ENCODE results near the gene CNTN4. TPM values are rescaled to one million over a fixed set of nuclear protein-coding genes. Genes with fewer than 3 reads are reported as not detected.

Gene CNTN4
- total RNA-seq, 2 donors from 2014 or later: 9.1 to 16.8 TPM

DNA sequence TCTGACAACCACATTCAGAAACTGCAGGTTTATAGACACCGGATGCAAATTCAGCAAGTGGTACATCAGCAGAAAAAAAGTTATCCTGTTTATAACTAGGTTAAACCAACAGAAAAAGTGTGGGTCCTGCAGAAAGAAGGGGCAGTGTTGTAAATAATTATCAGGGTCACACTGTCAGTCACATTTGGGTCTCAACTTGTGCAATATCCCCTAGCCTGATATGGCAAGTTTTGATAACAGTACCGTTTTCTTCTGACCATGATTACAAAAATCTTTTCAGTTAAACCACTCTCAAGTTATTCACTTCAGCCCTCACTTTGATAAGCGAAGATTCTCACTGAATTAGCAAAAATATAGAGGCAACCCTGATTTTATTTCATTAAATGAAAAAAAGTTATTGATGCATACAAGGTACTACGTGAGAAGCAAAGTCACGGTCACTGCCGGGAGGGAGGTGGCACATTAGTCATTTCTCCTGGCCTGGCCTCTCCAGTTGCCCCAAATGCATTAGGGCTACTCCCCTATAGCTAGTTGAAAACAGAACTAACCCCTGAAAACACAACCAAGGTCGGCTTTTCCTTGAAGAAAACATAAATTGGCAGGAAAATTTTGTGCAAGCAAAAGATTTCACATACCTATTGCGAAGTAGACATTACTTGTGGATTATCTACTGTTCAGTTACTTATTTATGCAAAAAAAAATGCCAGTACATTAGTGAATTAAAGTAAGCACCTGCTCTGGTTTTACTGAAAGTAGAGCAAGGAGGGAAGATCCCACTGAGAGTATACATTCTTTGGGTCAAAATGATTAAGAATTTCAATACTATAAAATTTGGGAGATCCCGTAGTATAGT is 982.9 kb downstream of the CNTN4 start:
- no peak for ATAC-seq
- DNase-seq: no peak
- intact Hi-C loops (cut with DNase I, micrococcal nuclease): no loop called here

DNA sequence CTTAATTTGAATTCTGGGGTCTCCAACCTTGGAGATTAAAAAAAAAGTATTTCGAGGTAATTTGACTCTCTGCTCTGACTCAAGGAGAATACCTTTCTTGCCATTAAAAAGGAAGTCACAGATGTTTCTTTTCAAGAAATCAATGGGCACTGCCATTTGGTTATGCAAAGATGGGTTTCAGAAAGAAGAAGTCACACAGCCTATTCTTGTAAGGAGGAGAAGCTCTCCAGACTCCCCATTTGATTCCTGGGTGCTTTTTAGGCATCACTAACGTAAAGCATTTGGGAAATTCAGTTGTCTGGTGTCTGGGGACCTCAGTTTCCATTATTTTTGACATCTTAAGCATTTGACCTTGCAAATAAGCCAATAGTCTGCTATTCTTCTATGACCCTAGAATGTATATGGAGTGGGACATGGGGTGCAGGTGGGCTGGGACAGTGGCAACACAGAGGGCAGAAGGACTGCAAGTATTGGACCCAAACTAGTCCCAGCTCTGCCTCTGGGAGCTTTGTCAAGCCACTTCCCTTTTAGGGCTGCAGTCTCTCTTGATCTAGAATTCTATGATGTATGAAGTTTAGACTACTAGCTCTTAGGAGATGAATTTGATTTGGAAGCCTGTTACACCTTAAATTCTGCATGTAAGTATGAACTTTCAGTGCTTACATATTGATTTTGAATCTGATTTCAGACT is 983.7 kb downstream of the CNTN4 start:
- intact Hi-C loops (cut with DNase I, micrococcal nuclease): no loop called here
- no peak for ATAC-seq
- DNase-seq: no peak

DNA sequence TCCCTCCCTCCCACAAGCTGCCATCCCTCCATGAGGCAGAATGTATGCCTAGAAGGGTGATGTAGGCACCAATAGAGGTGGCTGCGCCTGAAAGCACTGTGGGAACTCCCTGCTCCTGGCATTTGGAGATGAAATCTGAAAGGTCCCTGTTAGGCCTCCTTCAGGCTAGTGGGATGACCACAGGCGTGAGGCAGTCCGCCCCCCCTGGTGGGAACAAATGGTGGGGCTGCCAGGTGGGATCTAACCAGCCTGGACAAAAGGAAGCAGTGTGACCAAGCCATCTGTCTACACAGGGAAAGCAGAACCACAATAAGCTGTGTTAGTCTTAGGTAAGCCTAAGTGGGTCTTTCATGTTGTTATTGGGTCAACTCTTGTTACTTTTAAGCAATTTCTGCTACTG is 986.2 kb downstream of the CNTN4 start:
- ATAC-seq: no peak
- intact Hi-C loops (cut with DNase I, micrococcal nuclease): no loop called here
- DNase-seq: no peak

DNA sequence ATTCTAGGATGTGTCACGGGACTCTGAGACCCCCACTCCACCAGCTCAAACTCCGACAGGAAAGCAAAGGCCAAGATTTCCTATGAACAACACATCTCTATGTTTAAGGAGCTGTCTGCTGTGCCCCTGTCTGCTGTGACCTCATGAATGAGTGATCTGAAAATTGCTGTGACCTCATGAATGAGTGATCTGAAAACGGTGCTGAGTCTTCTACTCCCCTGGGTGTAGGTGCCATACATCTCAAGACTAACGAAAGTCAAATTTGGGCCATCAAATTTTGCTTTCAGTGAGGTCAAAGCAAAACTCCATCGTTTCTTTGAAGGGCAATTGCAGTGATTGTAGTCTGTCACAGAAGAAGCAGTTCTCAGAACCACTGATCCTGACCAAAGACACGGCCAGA is 987.1 kb downstream of the CNTN4 start:
- intact Hi-C loops (cut with DNase I, micrococcal nuclease): no loop called here
- ATAC-seq (no peak), DNase-seq (no peak)

DNA sequence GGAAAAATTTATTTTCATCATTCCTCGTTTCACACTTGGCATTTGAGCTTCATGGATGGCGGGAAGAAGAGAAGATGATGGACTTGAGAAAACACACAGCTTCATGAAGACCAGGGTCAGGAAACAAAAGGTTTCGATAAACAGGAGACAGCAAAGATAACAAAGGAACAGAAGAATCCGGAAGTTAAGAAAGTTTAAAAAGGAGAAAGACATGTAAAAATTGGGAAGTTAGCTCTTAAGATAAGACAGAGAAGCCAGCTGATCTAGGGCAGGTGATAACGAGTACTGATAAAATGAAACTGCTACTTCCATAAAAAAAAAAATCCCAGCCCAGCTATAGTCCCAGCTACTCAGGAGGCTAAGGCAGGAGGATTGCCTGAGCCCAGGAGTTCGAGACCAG is 987.6 kb downstream of the CNTN4 start:
- DNase-seq: no peak
- no peak for ATAC-seq
- intact Hi-C loops (cut with DNase I, micrococcal nuclease): no loop called here

DNA sequence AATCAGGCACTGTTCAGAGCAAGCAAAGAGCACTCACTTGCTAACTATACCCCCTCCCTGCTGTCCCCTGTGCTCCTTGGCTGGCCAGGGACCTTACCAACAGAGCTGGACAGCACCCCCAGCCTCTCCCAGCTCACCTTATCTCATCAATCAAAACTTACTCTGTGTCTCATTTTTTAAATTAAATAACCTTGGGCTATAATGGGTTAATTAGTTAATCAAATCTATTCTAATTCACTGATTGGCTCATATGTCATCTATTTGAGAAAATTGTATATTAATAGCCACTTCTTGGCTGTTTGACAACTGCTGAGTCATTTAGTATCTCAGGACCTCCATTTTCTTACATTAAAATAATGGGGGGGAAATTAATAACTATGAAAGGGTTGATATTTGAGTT is 988.6 kb downstream of the CNTN4 start:
- DNase-seq (no peak), ATAC-seq (no peak)
- intact Hi-C loops (cut with DNase I, micrococcal nuclease): no loop called here

DNA sequence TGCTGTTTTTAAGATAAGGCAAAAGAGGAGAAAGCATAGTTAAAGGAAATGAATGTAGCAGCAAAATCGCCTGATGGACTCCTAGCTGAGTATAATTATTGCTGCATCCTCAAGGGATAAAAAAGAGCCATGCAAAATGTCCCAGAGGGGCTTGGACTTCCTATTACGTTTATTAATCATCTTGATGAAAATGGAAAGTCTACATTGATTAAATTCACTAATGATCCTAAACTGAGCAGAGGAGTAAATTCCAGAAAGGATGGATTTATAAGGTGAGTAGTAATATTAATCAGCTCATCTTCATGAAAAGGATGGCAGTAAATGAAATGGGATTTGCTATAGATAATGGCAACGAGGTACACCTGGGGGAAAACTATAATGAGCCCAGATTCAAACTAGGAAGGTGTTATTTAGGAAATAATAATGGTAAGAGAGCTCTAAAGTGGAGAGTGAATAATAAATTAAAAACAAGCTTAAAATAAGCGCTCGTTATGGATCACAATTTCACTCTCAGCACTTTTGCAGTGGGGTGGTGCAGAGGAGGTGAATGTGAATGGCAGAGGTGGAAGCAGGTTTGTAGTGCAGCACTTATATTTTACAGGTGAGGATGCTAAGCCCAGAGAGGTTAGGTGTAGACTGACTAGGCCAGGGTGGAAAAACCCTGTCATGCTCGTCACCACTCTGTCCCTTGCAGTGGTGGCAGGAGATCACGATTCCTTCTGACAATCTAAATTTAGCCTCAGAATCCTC is 989.2 kb downstream of the CNTN4 start:
- no peak for DNase-seq
- no peak for ATAC-seq

DNA sequence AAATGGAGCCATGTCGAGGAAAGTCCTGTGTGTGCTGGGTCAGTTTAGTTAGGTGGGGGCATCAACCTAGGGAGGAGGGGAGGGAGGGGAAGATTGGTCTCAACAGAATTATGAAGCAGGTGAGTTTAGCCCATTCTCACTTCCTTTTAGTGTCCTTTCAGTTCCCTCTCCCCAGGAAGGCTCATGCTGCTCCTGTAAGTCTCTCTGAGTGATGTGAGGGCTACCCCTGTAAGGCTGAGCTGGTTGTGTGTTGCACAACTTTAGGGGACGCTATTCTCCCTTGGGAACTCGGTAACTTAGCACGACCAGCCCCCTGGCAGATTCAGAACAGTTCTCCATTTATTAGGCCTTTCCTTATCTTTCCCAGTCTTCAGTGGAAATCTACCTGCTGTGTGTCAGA is 990.4 kb downstream of the CNTN4 start:
- intact Hi-C loops (cut with DNase I, micrococcal nuclease): no loop called here
- DNase-seq (no peak), ATAC-seq (no peak)

More for the DNA sequence above, 989.2 kb downstream of the CNTN4 start:
- intact Hi-C loops (cut with DNase I, micrococcal nuclease): no loop called here

DNA sequence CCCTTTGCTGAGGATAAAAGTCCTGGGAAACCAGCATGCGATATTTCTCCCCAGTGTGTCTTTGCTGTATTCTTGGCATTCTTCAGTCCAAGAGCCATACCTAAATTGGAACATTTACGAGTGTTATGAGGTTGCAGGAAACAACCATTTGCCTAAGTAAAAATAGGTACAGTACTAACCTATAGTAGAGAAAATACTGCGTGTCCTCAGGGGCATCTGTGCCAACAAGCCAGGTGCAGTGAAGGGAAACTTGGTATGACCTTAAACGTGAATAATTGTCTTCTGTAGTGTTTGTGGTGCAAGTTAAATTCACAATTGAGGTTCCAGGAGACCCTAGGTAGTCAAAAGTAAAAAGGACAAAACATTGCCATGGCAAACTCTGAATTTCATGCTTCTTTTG is 999.3 kb downstream of the CNTN4 start:
- DNase-seq (no peak), ATAC-seq (no peak)
- intact Hi-C loops (cut with DNase I, micrococcal nuclease): no loop called here

DNA sequence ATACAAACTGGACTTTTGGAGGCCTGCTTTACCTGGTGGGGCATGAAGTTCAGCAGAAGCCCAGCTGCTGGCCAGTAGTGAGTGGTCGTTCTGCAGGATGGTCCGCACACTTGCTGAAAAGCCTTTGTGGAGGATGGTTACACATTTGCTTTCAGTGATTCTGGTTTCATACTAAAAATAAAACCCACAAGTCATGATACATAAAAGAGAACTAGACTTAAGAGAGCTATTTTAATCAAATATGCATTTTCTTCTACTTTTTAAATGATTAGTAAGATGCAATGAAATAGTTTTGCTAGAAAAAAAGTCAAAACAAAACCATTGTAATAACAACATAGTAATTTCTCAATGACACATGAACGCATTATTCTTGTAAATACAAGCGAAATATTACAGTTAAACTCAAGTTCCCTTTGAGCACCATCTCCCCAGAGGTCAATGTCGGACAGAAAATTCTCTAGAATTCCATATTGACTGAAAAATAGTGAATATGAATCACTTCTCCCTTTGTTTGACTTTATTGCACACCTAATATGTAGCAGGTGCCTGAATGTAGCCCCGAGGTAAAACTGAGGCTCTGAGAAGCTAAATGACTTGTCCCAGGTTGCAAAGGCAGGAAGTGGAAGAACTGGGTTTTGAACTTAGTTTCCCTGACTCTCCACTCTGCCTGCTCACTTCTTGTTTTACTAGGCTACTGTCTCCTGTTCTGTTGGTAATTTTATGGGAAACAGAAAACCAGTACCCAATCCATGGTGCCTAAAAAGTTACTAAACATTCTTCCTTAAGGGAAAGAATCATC is 1003.2 kb downstream of the CNTN4 start:
- intact Hi-C loops (cut with DNase I, micrococcal nuclease): no loop called here
- no peak for ATAC-seq
- DNase-seq: no peak

DNA sequence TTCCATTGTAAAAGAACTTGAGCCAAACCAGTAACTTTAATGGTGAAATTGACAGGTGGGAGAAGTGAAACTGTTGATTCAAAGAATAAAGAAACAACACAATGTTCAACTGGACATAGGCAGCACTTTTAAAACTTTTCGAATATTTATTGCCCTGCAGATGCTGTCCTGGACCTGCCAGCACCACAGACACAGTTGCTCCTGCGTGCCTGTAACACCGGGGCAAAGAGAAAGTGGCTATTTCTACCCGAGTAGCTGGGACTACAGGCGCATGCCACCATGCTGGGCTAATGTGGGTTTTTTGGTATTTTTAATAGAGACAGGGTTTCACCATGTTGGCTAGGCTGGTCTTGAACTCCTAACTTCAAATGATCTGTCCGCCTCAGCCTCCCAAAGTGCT is 1004.1 kb downstream of the CNTN4 start:
- ATAC-seq (no peak), DNase-seq (no peak)
- intact Hi-C loops (cut with DNase I, micrococcal nuclease): no loop called here

DNA sequence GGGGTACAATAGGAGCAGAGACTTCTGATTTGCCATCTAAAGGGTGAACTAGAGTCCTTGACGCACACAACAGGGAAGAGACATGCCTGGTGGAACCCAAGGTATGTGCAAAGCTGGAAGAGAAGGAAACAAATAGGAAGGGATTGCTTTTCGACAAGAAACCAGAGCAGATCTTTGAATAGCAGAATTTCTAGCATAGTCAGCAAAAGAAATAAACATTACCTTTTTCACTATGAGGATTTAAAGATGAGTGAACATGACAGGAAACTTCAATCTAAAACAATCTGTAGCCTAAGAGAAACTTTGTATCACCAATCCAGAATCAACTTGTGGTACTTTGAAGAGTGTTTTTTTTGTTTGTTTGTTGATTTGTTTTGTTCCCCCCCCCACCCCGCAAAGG is 1006.6 kb downstream of the CNTN4 start:
- DNase-seq: no peak
- ATAC-seq: no peak
- intact Hi-C loops (cut with DNase I, micrococcal nuclease): no loop called here

DNA sequence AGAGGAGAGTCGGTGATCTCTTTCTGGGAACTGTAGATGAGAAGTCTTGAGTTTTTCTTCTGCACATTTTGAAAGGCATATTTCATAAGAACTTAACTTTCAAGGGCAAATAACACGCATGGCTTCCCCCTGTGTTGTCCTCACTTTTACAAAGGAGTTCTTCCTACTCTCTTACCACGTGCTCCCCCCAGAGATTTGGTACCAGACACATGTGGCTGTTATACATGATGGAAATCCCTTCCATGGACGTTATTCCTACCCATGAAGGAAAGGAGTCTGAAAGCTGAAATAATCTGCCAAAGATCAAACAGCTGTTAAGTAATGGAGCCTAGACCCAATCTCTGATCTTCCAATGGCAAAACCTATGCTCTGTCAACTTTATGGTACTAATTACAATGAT is 1007.1 kb downstream of the CNTN4 start:
- DNase-seq: no peak
- no peak for ATAC-seq
- intact Hi-C loops (cut with DNase I, micrococcal nuclease): no loop called here

DNA sequence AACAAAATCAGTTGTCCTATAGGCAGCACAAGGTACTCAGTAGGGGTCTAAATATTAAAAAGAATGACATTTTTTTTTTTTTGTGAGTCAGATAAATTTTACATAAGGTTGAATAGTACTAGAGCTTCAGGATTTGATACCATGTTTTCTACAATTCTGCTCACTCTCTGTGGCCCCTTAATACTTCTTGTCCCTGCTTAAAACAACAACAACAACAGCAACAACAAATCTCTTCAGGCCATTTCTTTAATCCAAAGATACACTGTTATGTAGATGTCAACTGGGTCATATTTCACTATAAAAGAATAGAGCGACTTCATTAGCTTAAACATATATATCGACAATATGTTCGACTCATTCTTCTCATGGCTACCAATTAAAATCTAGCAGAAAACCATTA is 1008.5 kb downstream of the CNTN4 start:
- intact Hi-C loops (cut with DNase I, micrococcal nuclease): no loop called here
- DNase-seq (no peak), ATAC-seq (no peak)
